Renal pelvis (tissue), 4 donors: ENCODE data around the gene ABHD17C. TPM values are rescaled to one million over a fixed set of nuclear protein-coding genes. Genes with fewer than 3 reads are reported as not detected.

Experiments
- DNase-seq: peaks from one replicate; pipeline ENCODE4 v3.0.0-alpha.2; 2013
- polyA plus RNA-seq, 3 donors: library from polyadenylated mRNA; unstranded; fragments of 120-200 nt; gene quantifications; one replicate each; pipeline ENCODE4 v1.2.1, GENCODE V29; 2013; ENCODE audit not compliant: insufficient read length in 3 of 3

ABHD17C gene
- polyA plus RNA-seq, 3 donors, result 25.7 to 32.6 (median 31.4) TPM

DNA sequence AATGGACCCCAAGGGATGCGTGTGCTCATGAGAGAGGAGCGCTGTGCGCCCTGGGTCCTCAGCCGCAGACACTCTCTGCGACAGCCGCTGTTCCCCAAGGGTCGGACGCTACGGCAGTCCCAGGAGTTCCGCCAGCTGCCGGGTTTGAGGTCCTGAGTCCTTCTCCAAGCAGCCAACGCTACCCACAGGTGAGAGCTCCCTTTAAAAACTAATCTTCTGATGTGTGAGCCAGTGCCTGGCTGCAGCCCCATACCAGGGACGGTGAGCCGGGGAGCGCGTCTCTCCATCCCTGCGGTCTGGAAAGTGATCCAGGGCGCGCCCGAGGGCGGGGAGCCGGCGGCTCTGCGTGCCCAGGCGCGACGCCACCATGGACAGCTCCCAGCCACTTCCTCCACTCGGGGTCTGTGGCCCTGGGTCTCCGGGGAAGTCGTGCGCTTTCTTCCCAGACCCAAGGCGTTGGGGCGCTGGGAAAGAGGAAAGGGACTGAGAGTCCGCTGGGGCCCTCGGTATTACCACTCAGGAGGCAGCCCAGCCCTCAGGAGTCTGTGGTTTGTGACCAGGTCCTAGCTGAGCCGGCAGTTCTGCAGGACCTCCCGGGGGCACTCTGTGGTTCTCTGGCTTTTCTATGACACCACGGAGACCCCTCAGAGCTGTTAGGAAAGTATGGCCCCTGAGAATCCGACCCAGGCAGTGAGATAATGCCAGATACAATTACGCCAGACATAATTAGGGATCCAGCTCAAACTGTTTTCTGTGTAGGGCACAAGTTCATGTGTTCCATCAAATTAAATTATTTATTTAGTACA, 85.5 kb downstream of the ABHD17C start:
- peak; percentile 74 for DNase-seq

DNA sequence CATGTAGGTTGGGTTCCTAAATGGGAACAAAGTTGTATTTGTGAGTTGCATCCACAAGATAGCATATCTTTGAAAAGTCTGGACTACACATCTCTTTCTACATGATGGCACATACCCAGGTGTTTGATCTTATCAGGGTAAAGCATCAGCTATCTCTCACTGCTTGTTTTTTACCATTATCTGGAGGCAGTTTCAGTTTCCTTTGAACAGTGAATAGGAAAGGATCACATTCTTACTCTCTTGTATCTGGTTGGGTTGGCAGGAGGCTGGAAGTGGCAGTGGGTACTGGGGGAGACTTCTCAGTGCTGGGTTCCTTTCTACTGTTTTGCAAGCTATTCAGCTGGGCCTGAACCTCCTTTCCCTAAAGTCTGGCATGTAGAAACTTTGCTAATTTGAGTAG, 88.2 kb downstream of the ABHD17C start:
- DNase-seq, result no peak

GRCh38 chr15:80785335-80785734, 90.2 kb downstream of the ABHD17C start:
- no peak for DNase-seq

GRCh38 chr15:80785811-80786354, 90.8 kb downstream of the ABHD17C start:
- no peak for DNase-seq

GRCh38 chr15:80787316-80787715, 92.2 kb downstream of the ABHD17C start:
- DNase-seq, result no peak

- DNase-seq, result no peak
Measured at GRCh38 chr15:80788536-80788935, 93.4 kb downstream of the ABHD17C start.

GRCh38 chr15:80789296-80789695, 94.2 kb downstream of the ABHD17C start:
- no peak for DNase-seq

GRCh38 chr15:80789796-80790195, 94.7 kb downstream of the ABHD17C start:
- no peak for DNase-seq

- DNase-seq, result no peak
Measured at GRCh38 chr15:80790236-80790635, 95.1 kb downstream of the ABHD17C start.

GRCh38 chr15:80791004-80791403, 95.9 kb downstream of the ABHD17C start:
- DNase-seq, result no peak

DNA sequence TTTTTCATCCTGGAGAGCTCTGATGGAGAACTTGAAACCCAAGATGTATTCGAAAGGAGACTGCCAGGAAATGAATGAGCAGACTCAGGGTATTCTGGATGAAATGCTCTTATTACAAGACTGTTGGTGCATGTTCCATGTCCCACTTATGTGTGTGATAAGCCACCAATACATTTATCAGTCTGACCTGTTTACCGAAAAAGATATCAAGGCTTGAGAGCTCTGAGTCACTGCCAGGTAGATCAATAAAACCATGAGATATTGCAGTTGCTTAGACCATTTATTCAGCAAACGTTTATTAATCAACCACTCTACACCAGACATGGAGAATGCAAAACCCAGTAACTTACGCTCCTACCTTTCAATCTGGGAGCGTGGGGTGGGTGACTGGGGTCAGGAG, 101.3 kb downstream of the ABHD17C start:
- DNase-seq, result no peak

- no peak for DNase-seq
Measured at GRCh38 chr15:80798911-80799310, 103.8 kb downstream of the ABHD17C start.

- no peak for DNase-seq
Measured at GRCh38 chr15:80800067-80800466, 105.0 kb downstream of the ABHD17C start.

- no peak for DNase-seq
Measured at GRCh38 chr15:80801891-80802680, 107.0 kb downstream of the ABHD17C start.

DNA sequence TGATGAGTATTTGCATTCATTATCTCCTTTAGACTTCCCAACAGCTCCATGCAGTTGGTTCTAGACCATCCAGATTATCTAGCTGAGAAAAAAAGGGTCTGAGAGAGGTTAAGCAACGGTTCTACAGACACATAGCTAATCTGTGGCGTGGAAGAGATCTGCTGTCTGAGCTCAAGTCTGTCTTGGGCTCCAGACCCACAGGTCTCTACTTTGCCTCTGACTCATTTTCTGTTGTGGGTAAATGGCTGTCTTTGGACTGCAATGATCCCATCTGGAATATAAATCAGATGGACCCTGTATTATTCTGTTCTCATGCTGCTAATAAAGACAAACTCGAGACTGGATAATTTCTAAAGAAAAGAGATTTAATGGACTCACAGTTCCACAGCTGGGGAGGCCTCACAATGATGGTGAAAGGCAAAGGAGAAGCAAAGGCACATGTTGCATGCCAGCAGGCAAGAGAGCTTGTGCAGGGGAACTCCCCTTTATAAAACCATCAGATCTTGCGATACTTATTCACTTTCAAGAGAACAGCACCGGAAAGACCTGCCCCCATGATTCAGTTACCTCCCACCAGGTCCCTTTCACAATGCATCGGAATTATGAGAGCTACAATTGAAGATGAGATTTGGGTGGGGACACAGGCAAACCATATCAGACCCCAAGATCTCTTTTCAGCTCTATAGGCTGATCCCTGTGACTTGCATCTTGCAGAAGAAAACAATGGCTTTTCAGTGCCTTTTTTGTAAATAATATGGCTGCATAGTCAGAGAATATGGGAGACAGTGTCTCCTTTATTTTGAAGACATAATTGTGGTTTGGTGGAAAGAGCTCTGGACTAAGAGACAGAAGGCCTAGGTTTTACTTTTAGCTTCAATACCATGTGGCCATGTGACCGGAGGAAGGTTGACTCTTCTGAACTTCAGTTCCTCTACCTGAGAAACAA, 108.7 kb downstream of the ABHD17C start:
- no peak for DNase-seq

DNA sequence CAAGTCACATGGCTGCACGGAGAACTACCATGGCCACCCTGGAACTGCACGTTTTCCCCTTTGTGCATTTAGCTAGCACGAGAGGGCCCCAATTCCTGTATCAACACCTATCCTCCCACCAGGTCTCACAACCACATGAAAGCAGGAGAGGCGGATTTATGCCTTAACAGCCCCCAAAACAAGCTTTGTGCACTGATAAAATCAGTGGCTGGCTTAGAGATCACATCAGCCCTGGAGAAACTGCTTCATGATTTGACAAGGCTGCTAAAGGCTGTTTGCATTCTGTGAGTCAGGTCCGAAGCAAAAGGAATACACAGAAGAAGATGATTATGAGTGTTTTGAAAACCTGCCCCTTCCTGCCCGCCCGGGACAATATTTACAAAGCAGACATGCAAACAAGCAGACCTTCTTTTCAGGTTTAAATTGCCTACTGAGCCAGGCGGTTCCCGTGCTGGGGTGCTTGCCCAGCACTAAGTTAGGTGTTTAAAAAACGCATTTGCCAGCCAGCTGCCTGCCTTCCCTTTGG, 109.9 kb downstream of the ABHD17C start:
- no peak for DNase-seq

Other genes with a start within 250 kb of the ABHD17C start
- 1 to 10 TPM; 3.2 to 7.0 (median 6.1) TPM for gene CEMIP, start 84.1 kb downstream of the ABHD17C start, polyA plus RNA-seq